ENCODE measurements around the gene KRTAP10-11. TPM values are rescaled to one million over a fixed set of nuclear protein-coding genes. Genes with fewer than 3 reads are reported as not detected.
"Not testable (repeated sequence)": the region's sequence is repeated elsewhere in the genome, so short reads cannot be mapped to it uniquely, and the experiment has no call there.

Gene KRTAP10-11
- not detected for total RNA-seq

DNA sequence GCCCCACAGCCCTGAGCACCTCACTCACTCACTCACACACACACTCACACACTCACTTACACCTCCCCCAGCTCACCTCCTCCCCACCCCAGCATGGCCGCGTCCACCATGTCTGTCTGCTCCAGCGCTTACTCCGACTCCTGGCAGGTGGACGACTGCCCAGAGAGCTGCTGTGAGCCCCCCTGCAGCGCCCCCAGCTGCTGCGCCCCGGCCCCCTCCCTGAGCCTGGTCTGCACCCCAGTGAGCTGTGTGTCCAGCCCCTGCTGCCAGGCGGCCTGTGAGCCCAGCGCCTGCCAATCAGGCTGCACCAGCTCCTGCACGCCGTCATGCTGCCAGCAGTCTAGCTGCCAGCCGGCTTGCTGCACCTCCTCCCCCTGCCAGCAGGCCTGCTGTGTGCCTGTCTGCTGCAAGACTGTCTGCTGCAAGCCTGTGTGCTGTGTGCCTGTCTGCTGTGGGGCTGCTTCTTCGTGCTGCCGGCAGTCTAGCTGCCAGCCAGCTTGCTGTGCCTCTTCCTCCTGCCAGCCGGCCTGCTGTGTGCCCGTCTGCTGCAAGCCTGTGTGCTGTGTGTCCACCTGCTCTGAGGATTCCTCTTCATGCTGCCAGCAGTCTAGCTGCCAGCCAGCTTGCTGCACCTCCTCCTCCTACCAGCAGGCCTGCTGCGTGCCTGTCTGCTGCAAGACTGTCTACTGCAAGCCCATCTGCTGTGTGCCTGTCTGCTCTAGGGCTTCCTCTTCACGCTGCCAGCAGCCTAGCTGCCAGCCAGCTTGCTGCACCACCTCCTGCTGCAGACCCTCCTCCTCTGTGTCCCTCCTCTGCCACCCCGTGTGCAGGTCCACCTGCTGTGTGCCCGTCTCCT is at the start of gene KRTAP10-11:
Gene KRTAP10-11, plus strand, starts transcription at position 49 of the 856 bp plus-strand sequence. Its CDS starts 45 bp downstream, at position 94.
- H3K36me3 Mint-ChIP-seq = peaks cover 11% of the 10 kb centered on the region
- H3K27me3 Mint-ChIP-seq; H3K27ac Mint-ChIP-seq; CTCF ChIA-PET; H3K4me3 Mint-ChIP-seq; intact Hi-C loops (cut with micrococcal nuclease); H3K4me1 Mint-ChIP-seq (ENCODE audit: low read depth); DNase-seq: not testable (repeated sequence)
- POLR2A ChIA-PET = interaction anchor here (1.1 kb wide), 1 partner anchor 11 kb away, joined by 3 read pairs; the partner anchor contains the start of gene KRTAP12-3
- peaks cover 22% of the 10 kb centered on the region for H3K9me3 Mint-ChIP-seq

DNA sequence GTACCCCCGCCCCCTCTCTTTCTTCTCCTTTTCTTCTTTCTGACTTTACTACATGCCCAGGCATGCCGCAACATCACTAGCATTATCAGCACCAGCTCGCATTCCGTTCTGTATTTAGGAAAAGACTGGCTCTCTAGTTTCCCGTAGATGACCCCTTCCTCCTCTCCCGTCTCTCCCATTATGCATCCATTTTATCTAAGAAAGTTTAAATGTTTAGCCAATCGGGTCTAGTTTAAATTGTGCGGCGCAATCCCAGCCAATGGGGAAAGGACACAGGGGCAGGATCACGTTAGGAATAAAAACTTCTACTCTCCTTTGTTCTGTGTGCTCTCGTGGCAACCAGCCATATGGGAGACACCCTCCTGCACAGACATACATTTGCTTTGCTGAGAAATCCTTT is 48.2 kb upstream of the KRTAP10-11 start:
- H3K4me3 Mint-ChIP-seq = no peak overlapping the region
- no peaks in the 10 kb centered on the region for H3K36me3 Mint-ChIP-seq
- H3K27me3 Mint-ChIP-seq = no peaks in the 10 kb centered on the region
- no peaks in the 10 kb centered on the region for H3K4me1 Mint-ChIP-seq (ENCODE audit: low read depth)
- ChIA-PET POLR2A (no interaction called here), CTCF (no interaction called here)
- intact Hi-C loops (cut with micrococcal nuclease) = no loop called here
- no peak for DNase-seq
- no peak overlapping the region for H3K27ac Mint-ChIP-seq
- peaks cover 2% of the 10 kb centered on the region for H3K9me3 Mint-ChIP-seq

- POLR2A ChIA-PET = no interaction called here
Observed at GRCh38 chr21:44599264-44600029, 46.8 kb upstream of the KRTAP10-11 start.

GRCh38 chr21:44600118-44600978 is 45.9 kb upstream of the KRTAP10-11 start, which contains the start of gene KRTAP10-7:
Gene KRTAP10-7 (plus strand): TSS chr21:44600597. CDS start chr21:44600622, 25 bp downstream.
- POLR2A ChIA-PET; H3K4me1 Mint-ChIP-seq (ENCODE audit: low read depth); intact Hi-C loops (cut with micrococcal nuclease); CTCF ChIA-PET; H3K27ac Mint-ChIP-seq; H3K27me3 Mint-ChIP-seq; H3K9me3 Mint-ChIP-seq; H3K4me3 Mint-ChIP-seq; H3K36me3 Mint-ChIP-seq; DNase-seq: not testable (repeated sequence)

More at GRCh38 chr21:44599264-44600029, 46.8 kb upstream of the KRTAP10-11 start:
- no peak for DNase-seq
- CTCF ChIA-PET = no interaction called here
- no peaks in the 10 kb centered on the region for H3K36me3 Mint-ChIP-seq
- H3K27me3 Mint-ChIP-seq = no peaks in the 10 kb centered on the region
- peaks cover 2% of the 10 kb centered on the region for H3K9me3 Mint-ChIP-seq
- intact Hi-C loops (cut with micrococcal nuclease) = no loop called here
- no peak overlapping the region for H3K4me3 Mint-ChIP-seq
- no peaks in the 10 kb centered on the region for H3K4me1 Mint-ChIP-seq (ENCODE audit: low read depth)
- H3K27ac Mint-ChIP-seq = no peak overlapping the region

GRCh38 chr21:44601091-44601490 is 45.1 kb upstream of the KRTAP10-11 start:
- H3K4me3 Mint-ChIP-seq; H3K27me3 Mint-ChIP-seq; H3K4me1 Mint-ChIP-seq (ENCODE audit: low read depth); H3K36me3 Mint-ChIP-seq; intact Hi-C loops (cut with micrococcal nuclease); DNase-seq; CTCF ChIA-PET; POLR2A ChIA-PET; H3K9me3 Mint-ChIP-seq; H3K27ac Mint-ChIP-seq: not testable (repeated sequence)

- Mint-ChIP-seq H3K27me3 (no peaks in the 10 kb centered on the region), H3K4me1 (ENCODE audit: low read depth) (no peaks in the 10 kb centered on the region), H3K36me3 (no peaks in the 10 kb centered on the region), H3K9me3 (peaks cover 4% of the 10 kb centered on the region), H3K27ac (no peak overlapping the region), H3K4me3 (no peak overlapping the region)
- no peak for DNase-seq
- CTCF ChIA-PET = no interaction called here
- POLR2A ChIA-PET = no interaction called here
- intact Hi-C loops (cut with micrococcal nuclease) = no loop called here
Observed at GRCh38 chr21:44601596-44602462, 44.4 kb upstream of the KRTAP10-11 start.

- H3K9me3 Mint-ChIP-seq = peaks cover 4% of the 10 kb centered on the region
- CTCF ChIA-PET = no interaction called here
- intact Hi-C loops (cut with micrococcal nuclease) = no loop called here
- POLR2A ChIA-PET = no interaction called here
- no peak overlapping the region for H3K4me3 Mint-ChIP-seq
- H3K27ac Mint-ChIP-seq = no peak overlapping the region
- no peak for DNase-seq
- H3K36me3 Mint-ChIP-seq = no peaks in the 10 kb centered on the region
- no peaks in the 10 kb centered on the region for H3K27me3 Mint-ChIP-seq
- no peaks in the 10 kb centered on the region for H3K4me1 Mint-ChIP-seq (ENCODE audit: low read depth)
Observed at GRCh38 chr21:44602463-44602850, 43.8 kb upstream of the KRTAP10-11 start.

DNA sequence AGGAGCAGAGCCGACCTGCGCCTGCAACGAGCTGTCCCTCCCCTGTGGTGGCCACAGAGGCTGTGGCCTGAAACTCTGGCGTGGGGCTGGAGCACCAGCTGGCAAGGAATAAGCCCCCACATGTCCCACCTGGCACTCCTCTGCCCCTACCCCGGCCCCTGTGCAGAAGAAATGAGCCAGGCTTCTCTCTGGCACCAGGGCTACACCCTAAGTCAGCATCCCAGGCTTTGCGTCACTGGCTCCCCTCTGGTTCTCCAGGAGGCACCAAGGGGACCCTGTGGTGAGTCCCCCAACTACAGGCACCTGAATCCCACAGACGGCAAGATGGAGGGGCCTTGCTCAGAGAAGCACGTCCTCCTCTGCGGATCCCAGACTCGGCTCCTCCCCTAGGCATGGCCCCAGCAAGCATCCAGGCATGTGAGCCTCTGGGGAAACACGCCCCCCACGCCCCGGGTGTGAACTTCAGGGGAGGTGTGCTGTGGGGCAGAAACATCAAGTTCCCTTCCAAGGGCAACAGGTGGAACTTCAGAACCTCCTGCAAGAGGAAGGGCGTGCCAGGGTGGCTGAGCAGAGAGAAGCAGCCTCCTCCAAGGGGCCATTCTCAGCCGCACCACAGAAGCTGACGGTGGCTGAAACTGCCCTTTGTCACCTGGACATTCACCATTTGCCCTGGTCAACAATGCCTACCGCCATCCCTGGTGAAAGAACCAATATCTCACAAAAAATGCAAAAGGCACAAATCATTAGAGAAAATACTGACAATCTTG is 42.9 kb upstream of the KRTAP10-11 start:
- no peak overlapping the region for H3K4me3 Mint-ChIP-seq
- ChIA-PET CTCF (no interaction called here), POLR2A (no interaction called here)
- no peak overlapping the region for H3K27ac Mint-ChIP-seq
- no peaks in the 10 kb centered on the region for H3K36me3 Mint-ChIP-seq
- H3K4me1 Mint-ChIP-seq (ENCODE audit: low read depth) = no peaks in the 10 kb centered on the region
- H3K27me3 Mint-ChIP-seq = no peaks in the 10 kb centered on the region
- peaks cover 4% of the 10 kb centered on the region for H3K9me3 Mint-ChIP-seq
- DNase-seq = no peak
- intact Hi-C loops (cut with micrococcal nuclease) = no loop called here

- intact Hi-C loops (cut with micrococcal nuclease) = no loop called here
- ChIA-PET POLR2A (no interaction called here), CTCF (no interaction called here)
- Mint-ChIP-seq H3K4me3 (no peak overlapping the region), H3K36me3 (no peaks in the 10 kb centered on the region), H3K9me3 (peaks cover 3% of the 10 kb centered on the region), H3K4me1 (ENCODE audit: low read depth) (no peaks in the 10 kb centered on the region), H3K27me3 (no peaks in the 10 kb centered on the region), H3K27ac (no peak overlapping the region)
- no peak for DNase-seq
Observed at GRCh38 chr21:44603911-44604310, 42.3 kb upstream of the KRTAP10-11 start.

GRCh38 chr21:44606495-44606894 is 39.7 kb upstream of the KRTAP10-11 start:
- intact Hi-C loops (cut with micrococcal nuclease) = no loop called here
- CTCF ChIA-PET = no interaction called here
- no peak overlapping the region for H3K4me3 Mint-ChIP-seq
- POLR2A ChIA-PET = no interaction called here
- peaks cover 27% of the 10 kb centered on the region for H3K9me3 Mint-ChIP-seq
- no peak for DNase-seq
- no peak overlapping the region for H3K27ac Mint-ChIP-seq
- no peaks in the 10 kb centered on the region for H3K27me3 Mint-ChIP-seq
- H3K36me3 Mint-ChIP-seq = peaks cover 4% of the 10 kb centered on the region
- H3K4me1 Mint-ChIP-seq (ENCODE audit: low read depth) = no peaks in the 10 kb centered on the region

DNA sequence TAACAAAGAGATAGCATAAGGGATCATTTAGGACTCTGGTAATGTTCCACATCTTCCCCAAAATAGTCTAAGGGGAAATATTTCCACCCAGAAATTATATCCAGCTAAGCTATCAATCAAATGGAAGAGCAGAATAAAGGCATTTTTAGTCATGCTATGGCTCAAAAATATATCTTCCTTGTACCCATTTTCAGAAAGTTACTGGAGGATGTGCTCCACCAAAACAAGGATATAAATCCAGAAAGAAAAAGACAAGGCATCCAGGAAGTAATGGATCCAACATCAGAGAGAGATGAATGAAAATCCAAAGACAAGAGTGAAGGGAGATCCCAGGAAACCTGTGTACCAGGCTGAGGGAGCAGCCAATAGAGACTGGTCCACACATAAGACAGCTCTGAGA is 37.0 kb upstream of the KRTAP10-11 start:
- no peak overlapping the region for H3K27ac Mint-ChIP-seq
- intact Hi-C loops (cut with micrococcal nuclease) = no loop called here
- H3K4me3 Mint-ChIP-seq = no peak overlapping the region
- peaks cover 4% of the 10 kb centered on the region for H3K36me3 Mint-ChIP-seq
- CTCF ChIA-PET = no interaction called here
- peaks cover 29% of the 10 kb centered on the region for H3K9me3 Mint-ChIP-seq
- POLR2A ChIA-PET = no interaction called here
- no peak for DNase-seq
- H3K27me3 Mint-ChIP-seq = no peaks in the 10 kb centered on the region
- H3K4me1 Mint-ChIP-seq (ENCODE audit: low read depth) = no peaks in the 10 kb centered on the region
